ENCODE data around the gene ATP5PO.
"Not testable (repeated sequence)": the region's sequence is repeated elsewhere in the genome, so short reads cannot be mapped to it uniquely, and the experiment has no call there.

The ATP5PO gene

DNA sequence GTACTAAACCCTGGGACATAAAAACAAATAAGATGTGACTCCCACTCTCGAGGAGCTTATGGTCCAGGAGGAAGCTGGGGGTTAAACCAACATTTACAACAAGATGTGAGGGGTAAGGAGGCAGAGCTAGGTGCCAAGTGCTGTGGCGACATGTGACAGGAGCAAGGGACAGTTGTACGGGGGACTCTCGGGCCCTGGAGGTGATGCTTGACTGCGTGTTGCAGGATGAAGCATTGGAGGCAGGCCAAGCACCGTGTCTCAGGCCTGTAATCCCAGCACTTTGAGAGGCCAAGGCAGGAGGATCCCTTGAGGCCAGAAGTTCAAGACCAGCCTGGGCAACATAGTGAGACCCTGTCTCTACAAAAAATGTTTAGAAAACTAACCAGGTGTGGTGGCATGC lies 36.8 kb downstream of the ATP5PO start:
- TF ChIP-seq, protein P1, sequence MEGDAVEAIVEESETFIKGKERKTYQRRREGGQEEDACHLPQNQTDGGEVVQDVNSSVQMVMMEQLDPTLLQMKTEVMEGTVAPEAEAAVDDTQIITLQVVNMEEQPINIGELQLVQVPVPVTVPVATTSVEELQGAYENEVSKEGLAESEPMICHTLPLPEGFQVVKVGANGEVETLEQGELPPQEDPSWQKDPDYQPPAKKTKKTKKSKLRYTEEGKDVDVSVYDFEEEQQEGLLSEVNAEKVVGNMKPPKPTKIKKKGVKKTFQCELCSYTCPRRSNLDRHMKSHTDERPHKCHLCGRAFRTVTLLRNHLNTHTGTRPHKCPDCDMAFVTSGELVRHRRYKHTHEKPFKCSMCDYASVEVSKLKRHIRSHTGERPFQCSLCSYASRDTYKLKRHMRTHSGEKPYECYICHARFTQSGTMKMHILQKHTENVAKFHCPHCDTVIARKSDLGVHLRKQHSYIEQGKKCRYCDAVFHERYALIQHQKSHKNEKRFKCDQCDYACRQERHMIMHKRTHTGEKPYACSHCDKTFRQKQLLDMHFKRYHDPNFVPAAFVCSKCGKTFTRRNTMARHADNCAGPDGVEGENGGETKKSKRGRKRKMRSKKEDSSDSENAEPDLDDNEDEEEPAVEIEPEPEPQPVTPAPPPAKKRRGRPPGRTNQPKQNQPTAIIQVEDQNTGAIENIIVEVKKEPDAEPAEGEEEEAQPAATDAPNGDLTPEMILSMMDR (IDR thresholded peaks at IDR 0.05; ENCODE audit: insufficient read depth, missing control alignments) = no peak
- DNase-seq (ENCODE audit: insufficient read length, low spot score) (no peak), FAIRE-seq (no peak)

DNA sequence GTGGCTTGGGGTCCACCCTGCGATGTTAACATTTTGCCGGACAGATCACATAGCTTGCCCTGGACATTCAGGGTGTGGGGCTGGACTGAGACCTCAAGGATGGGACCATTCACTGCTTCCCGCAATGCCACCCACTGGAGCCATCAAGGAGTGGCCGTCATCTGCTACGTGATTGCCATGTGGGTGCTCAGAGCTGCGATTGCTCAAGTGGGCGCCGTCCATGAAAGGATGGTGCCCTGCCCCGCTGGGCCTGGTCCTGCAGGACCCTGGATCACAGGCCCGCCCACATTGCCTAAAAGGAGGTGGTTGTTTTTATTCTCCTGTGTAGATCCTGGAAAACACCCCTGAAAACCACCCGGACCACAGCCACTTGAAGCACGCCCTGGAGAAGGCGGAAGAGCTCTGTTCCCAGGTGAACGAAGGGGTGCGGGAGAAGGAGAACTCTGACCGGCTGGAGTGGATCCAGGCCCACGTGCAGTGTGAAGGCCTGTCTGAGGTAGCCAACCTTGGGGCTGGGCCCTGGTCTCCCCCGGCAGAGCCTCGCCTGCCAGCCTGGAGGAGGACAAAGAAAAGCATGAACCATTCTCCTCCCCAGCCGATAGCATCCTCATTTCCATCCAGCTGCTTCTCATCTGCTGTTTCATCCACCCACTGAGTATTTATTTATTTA lies 40.4 kb downstream of the ATP5PO start:
- no peak for DNase-seq (ENCODE audit: insufficient read length, low spot score)
- TF ChIP-seq, protein P1 (IDR thresholded peaks at IDR 0.05; ENCODE audit: insufficient read depth, missing control alignments) = no peak
- FAIRE-seq = no peak

DNA sequence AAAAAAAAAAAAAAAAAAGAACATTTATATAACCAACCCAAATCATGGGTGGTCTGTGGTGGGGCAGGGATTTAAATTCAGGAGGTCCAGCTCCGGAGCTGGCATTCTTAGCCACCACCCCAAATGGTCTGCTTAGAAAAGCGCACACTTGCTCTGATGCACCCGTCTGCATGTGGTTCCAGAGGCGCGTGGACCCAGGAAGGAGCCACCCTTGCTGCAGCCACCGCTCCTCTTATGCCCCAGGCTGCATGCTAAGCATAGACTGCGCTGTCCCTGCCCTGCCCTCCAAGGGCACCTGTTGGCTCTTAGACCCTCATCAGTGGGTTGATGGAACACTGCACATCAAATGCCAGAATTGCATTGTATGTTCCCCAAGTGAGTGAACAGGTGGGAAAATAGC lies 41.4 kb downstream of the ATP5PO start:
- TF ChIP-seq, protein P1 (IDR thresholded peaks at IDR 0.05; ENCODE audit: insufficient read depth, missing control alignments) = no peak
- FAIRE-seq = no peak
- no peak for DNase-seq (ENCODE audit: insufficient read length, low spot score)

DNA sequence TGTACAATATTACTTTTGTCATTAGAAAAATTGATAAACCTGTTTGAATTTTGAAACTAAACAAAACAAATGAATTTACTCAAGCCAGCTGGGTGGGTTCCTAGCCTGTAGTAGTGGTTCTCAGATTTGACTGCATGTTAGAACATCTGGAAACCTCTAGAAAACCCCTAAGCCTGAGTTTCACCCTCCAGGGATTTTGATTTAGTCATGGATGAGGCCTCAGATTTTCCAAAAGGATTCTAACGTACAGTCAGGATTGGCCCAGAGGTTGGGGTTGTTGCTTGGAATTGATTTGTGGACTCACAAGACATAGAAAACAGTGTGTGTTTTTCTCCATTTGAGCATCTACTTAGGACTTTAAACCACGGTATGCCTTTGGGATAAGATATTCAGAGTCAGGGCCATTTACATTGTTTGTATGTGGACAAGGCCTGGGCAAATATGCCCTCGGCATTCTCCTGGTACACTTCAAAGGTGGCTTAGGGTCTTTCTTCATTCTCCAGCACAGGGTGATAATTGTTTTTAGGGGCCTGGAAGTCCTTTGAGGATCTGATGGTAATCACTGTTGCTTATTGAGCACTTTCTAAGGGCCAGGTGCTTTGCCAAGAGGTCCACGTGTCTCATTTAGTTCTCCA lies 42.6 kb downstream of the ATP5PO start:
- no peak for FAIRE-seq
- no peak for DNase-seq (ENCODE audit: insufficient read length, low spot score)
- TF ChIP-seq, protein P1 (IDR thresholded peaks at IDR 0.05; ENCODE audit: insufficient read depth, missing control alignments) = no peak

DNA sequence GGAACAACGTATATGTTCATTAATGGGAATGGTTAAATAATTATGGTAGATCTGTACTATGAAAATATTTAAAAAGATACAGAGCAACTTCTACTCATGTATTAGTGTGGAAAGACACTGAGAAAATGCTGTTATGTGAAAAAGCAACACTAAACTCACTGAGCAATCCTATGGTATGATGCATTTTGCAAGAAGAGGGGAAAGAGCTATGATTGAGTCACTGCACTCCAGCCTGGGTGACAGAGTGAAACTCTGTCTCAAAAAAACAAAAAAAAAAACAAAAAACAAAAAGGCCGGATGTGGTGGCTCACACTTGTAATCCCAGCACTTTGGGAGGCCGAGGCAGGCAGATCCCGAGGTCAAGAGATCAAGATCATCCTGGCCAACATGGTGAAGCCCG lies 44.4 kb downstream of the ATP5PO start:
- TF ChIP-seq, protein P1 (IDR thresholded peaks at IDR 0.05; ENCODE audit: insufficient read depth, missing control alignments) = no peak
- no peak for FAIRE-seq
- DNase-seq (ENCODE audit: insufficient read length, low spot score) = no peak

DNA sequence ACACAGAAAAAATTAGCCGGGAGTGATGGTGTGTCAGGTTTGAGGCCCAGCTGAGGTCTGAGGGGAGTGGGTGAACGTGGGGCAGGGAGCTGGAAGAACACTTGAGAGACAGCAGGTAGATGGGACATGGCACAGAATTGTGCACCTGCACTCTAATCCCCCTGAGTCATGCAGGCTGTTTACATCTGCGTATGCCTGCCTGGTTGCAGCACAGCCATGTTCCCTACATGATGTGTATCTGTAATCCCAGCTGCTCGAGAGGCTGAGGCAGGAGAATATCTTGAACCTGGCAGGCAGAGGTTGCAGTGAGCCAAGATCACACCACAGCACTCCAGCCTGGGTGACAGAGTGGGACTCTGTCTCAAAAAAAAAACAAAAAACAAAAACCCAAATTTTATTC lies 44.8 kb downstream of the ATP5PO start:
- TF ChIP-seq, protein P1 (IDR thresholded peaks at IDR 0.05; ENCODE audit: insufficient read depth, missing control alignments) = no peak
- FAIRE-seq (no peak), DNase-seq (ENCODE audit: insufficient read length, low spot score) (no peak)

DNA sequence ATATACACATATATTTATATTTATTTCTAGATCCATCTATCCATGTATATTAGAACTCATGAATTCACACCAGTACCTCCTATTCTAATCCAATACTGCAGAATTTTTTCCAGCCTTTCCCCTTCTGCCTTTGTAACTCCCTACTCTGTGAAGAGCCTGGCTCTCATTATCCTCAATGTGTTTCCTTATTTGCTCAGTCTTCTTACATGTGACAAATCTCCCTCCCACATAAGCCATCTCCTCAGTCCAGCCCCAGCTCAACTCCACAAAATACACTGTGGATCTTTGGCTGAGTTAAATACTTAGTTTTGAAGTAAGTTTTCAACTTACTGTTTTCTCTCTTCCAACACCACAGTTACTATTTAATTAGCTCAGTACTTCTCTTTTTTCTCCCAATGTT lies 45.7 kb downstream of the ATP5PO start:
- FAIRE-seq (no peak), DNase-seq (ENCODE audit: insufficient read length, low spot score) (no peak)
- TF ChIP-seq, protein P1 (IDR thresholded peaks at IDR 0.05; ENCODE audit: insufficient read depth, missing control alignments) = no peak

DNA sequence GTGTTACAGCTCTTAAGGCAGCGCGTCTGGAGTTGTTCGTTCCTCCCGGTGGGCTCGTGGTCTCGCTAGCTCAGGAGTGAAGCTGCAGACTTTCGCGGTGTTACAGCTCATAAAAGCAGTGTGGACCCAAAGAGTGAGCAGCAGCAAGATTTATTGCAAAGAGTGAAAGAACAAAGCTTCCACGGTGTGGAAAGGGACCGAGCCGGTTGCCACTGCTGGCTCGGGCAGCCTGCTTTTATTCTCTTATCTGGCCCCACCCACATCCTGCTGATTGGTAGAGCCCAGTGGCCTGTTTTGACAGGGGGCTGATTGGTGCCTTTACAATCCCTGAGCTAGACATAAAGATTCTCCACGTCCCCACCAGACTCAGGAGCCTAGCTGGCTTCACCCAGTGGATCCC lies 47.7 kb downstream of the ATP5PO start:
- not testable (repeated sequence) for FAIRE-seq; DNase-seq (ENCODE audit: insufficient read length, low spot score)

Data from D721Med (cell line).